K562 (cell line): Measurements from ENCODE around the gene PSMA5. TPM values are rescaled to one million over a fixed set of nuclear protein-coding genes. Genes with fewer than 3 reads are reported as not detected.

Experiments used
- CEBPB ChIP-seq: fragments of 450-650 bp; IDR thresholded peaks from 2 replicates; pipeline ENCODE4 v1.6.1; 2016; ENCODE audit warnings: missing genetic modification characterization, missing compliant biosample characterization
- CUX1 ChIP-seq: fragments of 200-800 bp; sonication (Bioruptor generic); IDR thresholded peaks from 2 replicates; pipeline ENCODE4 v1.6.1; 2016; ENCODE audit warnings: missing genetic modification characterization, missing compliant biosample characterization
- NFE2 ChIP-seq: IDR thresholded peaks from 2 replicates; pipeline ENCODE4 v1.6.1; 2014; ENCODE audit warnings: antibody characterized with exemption, low read depth
- PPARD ChIP-seq: fragments of 250-450 bp; sonication (Bioruptor Pico); IDR thresholded peaks from 2 replicates; pipeline ENCODE4 v1.8.0; 2022; ENCODE audit warnings: inconsistent platforms, mild to moderate bottlenecking, moderate library complexity
- SMAD2 ChIP-seq: fragments of 150-350 bp; IDR thresholded peaks from 2 replicates; pipeline ENCODE4 v1.6.1; 2014; ENCODE audit warnings: low read depth, mild to moderate bottlenecking, low read length
- STAT5A ChIP-seq: IDR thresholded peaks from 2 replicates; pipeline ENCODE4 v1.6.1; 2012; ENCODE audit warnings: low read length, inconsistent platforms, borderline replicate concordance
- polyA plus RNA-seq, 8 experiments: library from polyadenylated mRNA; depleted of rRNA in 4 of 8; stranded (reverse) in 5 of 8; unstranded in 3 of 8; fragments of >200 nt; fragmentation: Nextera tagmentation in 2 of 8; fragmentation: Illumina TruSeq in 1 of 8; extraction: Ambion mirVana in 2 of 8; extraction: Trizol in 1 of 8; gene quantifications; 2 replicates each; pipeline versions ENCODE4 v1.2.1 to v1.2.3, GENCODE V29; 2011 to 2014; ENCODE audit warnings: inconsistent platforms in 1 of 8, missing spikeins in 1 of 8
- total RNA-seq, 7 experiments: library from RNA; depleted of rRNA in 6 of 7; stranded (reverse); fragments of >200 nt in 6 of 7; fragmentation: Illumina TruSeq in 2 of 7; extraction: Trizol in 2 of 7; gene quantifications; 2 replicates each; pipeline versions ENCODE4 v1.2.1 to v1.2.3, GENCODE V29; 2011 to 2021; ENCODE audit warnings: low replicate concordance in 1 of 7
- TF ChIP-seq, protein P1 (sequence below): fragments of 200-600 bp; sonication (generic); IDR thresholded peaks from one replicate; pipeline ENCODE4 v1.6.1; 2012; ENCODE audit warnings: mild to moderate bottlenecking, low read depth, low read length, inconsistent platforms

Gene PSMA5
- total and polyA plus RNA-seq, 9 of the 15 experiments (the other 6 are each of a cell fraction or from before 2014, with no cell fraction given): 82.6 to 542 (median 287) TPM

GRCh38 chr1:109361649-109362048, 64.6 kb downstream of the PSMA5 start (continued):
- no peak for TF ChIP-seq PPARD
- no peak for TF ChIP-seq NFE2
- no peak for TF ChIP-seq STAT5A
- TF ChIP-seq SMAD2: no peak
- TF ChIP-seq CEBPB (tag): no peak
- no peak for TF ChIP-seq CUX1 (CRISPR knock-in tag)
- TF ChIP-seq, protein P1, sequence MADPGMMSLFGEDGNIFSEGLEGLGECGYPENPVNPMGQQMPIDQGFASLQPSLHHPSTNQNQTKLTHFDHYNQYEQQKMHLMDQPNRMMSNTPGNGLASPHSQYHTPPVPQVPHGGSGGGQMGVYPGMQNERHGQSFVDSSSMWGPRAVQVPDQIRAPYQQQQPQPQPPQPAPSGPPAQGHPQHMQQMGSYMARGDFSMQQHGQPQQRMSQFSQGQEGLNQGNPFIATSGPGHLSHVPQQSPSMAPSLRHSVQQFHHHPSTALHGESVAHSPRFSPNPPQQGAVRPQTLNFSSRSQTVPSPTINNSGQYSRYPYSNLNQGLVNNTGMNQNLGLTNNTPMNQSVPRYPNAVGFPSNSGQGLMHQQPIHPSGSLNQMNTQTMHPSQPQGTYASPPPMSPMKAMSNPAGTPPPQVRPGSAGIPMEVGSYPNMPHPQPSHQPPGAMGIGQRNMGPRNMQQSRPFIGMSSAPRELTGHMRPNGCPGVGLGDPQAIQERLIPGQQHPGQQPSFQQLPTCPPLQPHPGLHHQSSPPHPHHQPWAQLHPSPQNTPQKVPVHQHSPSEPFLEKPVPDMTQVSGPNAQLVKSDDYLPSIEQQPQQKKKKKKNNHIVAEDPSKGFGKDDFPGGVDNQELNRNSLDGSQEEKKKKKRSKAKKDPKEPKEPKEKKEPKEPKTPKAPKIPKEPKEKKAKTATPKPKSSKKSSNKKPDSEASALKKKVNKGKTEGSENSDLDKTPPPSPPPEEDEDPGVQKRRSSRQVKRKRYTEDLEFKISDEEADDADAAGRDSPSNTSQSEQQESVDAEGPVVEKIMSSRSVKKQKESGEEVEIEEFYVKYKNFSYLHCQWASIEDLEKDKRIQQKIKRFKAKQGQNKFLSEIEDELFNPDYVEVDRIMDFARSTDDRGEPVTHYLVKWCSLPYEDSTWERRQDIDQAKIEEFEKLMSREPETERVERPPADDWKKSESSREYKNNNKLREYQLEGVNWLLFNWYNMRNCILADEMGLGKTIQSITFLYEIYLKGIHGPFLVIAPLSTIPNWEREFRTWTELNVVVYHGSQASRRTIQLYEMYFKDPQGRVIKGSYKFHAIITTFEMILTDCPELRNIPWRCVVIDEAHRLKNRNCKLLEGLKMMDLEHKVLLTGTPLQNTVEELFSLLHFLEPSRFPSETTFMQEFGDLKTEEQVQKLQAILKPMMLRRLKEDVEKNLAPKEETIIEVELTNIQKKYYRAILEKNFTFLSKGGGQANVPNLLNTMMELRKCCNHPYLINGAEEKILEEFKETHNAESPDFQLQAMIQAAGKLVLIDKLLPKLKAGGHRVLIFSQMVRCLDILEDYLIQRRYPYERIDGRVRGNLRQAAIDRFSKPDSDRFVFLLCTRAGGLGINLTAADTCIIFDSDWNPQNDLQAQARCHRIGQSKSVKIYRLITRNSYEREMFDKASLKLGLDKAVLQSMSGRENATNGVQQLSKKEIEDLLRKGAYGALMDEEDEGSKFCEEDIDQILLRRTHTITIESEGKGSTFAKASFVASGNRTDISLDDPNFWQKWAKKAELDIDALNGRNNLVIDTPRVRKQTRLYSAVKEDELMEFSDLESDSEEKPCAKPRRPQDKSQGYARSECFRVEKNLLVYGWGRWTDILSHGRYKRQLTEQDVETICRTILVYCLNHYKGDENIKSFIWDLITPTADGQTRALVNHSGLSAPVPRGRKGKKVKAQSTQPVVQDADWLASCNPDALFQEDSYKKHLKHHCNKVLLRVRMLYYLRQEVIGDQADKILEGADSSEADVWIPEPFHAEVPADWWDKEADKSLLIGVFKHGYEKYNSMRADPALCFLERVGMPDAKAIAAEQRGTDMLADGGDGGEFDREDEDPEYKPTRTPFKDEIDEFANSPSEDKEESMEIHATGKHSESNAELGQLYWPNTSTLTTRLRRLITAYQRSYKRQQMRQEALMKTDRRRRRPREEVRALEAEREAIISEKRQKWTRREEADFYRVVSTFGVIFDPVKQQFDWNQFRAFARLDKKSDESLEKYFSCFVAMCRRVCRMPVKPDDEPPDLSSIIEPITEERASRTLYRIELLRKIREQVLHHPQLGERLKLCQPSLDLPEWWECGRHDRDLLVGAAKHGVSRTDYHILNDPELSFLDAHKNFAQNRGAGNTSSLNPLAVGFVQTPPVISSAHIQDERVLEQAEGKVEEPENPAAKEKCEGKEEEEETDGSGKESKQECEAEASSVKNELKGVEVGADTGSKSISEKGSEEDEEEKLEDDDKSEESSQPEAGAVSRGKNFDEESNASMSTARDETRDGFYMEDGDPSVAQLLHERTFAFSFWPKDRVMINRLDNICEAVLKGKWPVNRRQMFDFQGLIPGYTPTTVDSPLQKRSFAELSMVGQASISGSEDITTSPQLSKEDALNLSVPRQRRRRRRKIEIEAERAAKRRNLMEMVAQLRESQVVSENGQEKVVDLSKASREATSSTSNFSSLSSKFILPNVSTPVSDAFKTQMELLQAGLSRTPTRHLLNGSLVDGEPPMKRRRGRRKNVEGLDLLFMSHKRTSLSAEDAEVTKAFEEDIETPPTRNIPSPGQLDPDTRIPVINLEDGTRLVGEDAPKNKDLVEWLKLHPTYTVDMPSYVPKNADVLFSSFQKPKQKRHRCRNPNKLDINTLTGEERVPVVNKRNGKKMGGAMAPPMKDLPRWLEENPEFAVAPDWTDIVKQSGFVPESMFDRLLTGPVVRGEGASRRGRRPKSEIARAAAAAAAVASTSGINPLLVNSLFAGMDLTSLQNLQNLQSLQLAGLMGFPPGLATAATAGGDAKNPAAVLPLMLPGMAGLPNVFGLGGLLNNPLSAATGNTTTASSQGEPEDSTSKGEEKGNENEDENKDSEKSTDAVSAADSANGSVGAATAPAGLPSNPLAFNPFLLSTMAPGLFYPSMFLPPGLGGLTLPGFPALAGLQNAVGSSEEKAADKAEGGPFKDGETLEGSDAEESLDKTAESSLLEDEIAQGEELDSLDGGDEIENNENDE: no peak
